Progenitor cell of endocrine pancreas (in vitro differentiated cells): Measurements from ENCODE around the gene CLASP1. TPM values are rescaled to one million over a fixed set of nuclear protein-coding genes. Genes with fewer than 3 reads are reported as not detected.

Experiments used
- DNase-seq: peaks from one replicate; pipeline ENCODE4 v3.0.0; 2021; ENCODE audit warnings: low spot score; ENCODE audit not compliant: unreplicated experiment
- H3K27ac Mint-ChIP-seq: 2 replicates; pipeline ENCODE4 v1.8.0; 2021; ENCODE audit warnings: mild to moderate bottlenecking, moderate library complexity, mixed read lengths
- H3K27me3 Mint-ChIP-seq: 2 replicates; pipeline ENCODE4 v1.8.0; 2021; ENCODE audit warnings: mixed read lengths
- H3K36me3 Mint-ChIP-seq: 2 replicates; pipeline ENCODE4 v1.8.0; 2022; ENCODE audit warnings: mixed read lengths; ENCODE audit not compliant: insufficient read depth
- H3K4me1 Mint-ChIP-seq: 2 replicates; pipeline ENCODE4 v1.8.0; 2021; ENCODE audit warnings: low read depth, mixed read lengths
- H3K4me3 Mint-ChIP-seq: 2 replicates; pipeline ENCODE4 v1.8.0; 2021; ENCODE audit warnings: low read depth, mild to moderate bottlenecking, moderate library complexity, mixed read lengths
- H3K9me3 Mint-ChIP-seq: 2 replicates; pipeline ENCODE4 v1.8.0; 2021; ENCODE audit warnings: low read depth, mixed read lengths
- CTCF ChIP-seq: fragments of 200-600 bp; sonication (generic); IDR thresholded peaks from one replicate; pipeline ENCODE4 v1.5.0; 2021; ENCODE audit warnings: antibody characterized with exemption, mild to moderate bottlenecking; ENCODE audit not compliant: unreplicated experiment
- total RNA-seq: library from RNA; stranded (reverse); gene quantifications from 2 replicates; pipeline ENCODE4 v1.2.1, GENCODE V29; 2021

CLASP1 gene
- total RNA-seq, 1 donor from 2014 or later = 102 TPM

- no peaks in the 10 kb centered on the region for H3K27me3 Mint-ChIP-seq
- H3K36me3 Mint-ChIP-seq = peaks cover 7% of the 10 kb centered on the region
- no peak overlapping the region for H3K4me3 Mint-ChIP-seq
- no peaks in the 10 kb centered on the region for H3K4me1 Mint-ChIP-seq
- TF ChIP-seq CTCF = no peak
- no peak overlapping the region for H3K27ac Mint-ChIP-seq
- DNase-seq = no peak
- peaks cover 4% of the 10 kb centered on the region for H3K9me3 Mint-ChIP-seq
Observed at GRCh38 chr2:121626777-121627524, 22.3 kb downstream of the CLASP1 start.

- H3K4me1 Mint-ChIP-seq = no peaks in the 10 kb centered on the region
- H3K9me3 Mint-ChIP-seq = peaks cover 4% of the 10 kb centered on the region
- H3K27ac Mint-ChIP-seq = no peak overlapping the region
- DNase-seq = no peak
- no peaks in the 10 kb centered on the region for H3K27me3 Mint-ChIP-seq
- no peak overlapping the region for H3K4me3 Mint-ChIP-seq
- no peak for TF ChIP-seq CTCF
- H3K36me3 Mint-ChIP-seq = peaks cover 9% of the 10 kb centered on the region
Observed at GRCh38 chr2:121625953-121626352, 23.3 kb downstream of the CLASP1 start.

- H3K36me3 Mint-ChIP-seq = peaks cover 6% of the 10 kb centered on the region
- no peaks in the 10 kb centered on the region for H3K9me3 Mint-ChIP-seq
- no peak for TF ChIP-seq CTCF
- no peak overlapping the region for H3K27ac Mint-ChIP-seq
- H3K4me3 Mint-ChIP-seq = no peak overlapping the region
- no peak for DNase-seq
- no peaks in the 10 kb centered on the region for H3K27me3 Mint-ChIP-seq
- peaks cover 8% of the 10 kb centered on the region for H3K4me1 Mint-ChIP-seq
Observed at GRCh38 chr2:121617042-121617599, 32.1 kb downstream of the CLASP1 start.

- no peak overlapping the region for H3K4me3 Mint-ChIP-seq
- H3K9me3 Mint-ChIP-seq = no peaks in the 10 kb centered on the region
- H3K27ac Mint-ChIP-seq = no peak overlapping the region
- peaks cover 1% of the 10 kb centered on the region for H3K4me1 Mint-ChIP-seq
- DNase-seq = no peak
- H3K27me3 Mint-ChIP-seq = no peaks in the 10 kb centered on the region
- H3K36me3 Mint-ChIP-seq = peaks cover 4% of the 10 kb centered on the region
- no peak for TF ChIP-seq CTCF
Observed at GRCh38 chr2:121613774-121614173, 35.5 kb downstream of the CLASP1 start.

- H3K36me3 Mint-ChIP-seq = peaks cover 4% of the 10 kb centered on the region
- no peak for DNase-seq
- H3K4me3 Mint-ChIP-seq = no peak overlapping the region
- no peaks in the 10 kb centered on the region for H3K9me3 Mint-ChIP-seq
- no peak for TF ChIP-seq CTCF
- no peaks in the 10 kb centered on the region for H3K27me3 Mint-ChIP-seq
- no peaks in the 10 kb centered on the region for H3K4me1 Mint-ChIP-seq
- H3K27ac Mint-ChIP-seq = no peak overlapping the region
Observed at GRCh38 chr2:121613152-121613551, 36.1 kb downstream of the CLASP1 start.
